OCI-LY3 (cell line): ENCODE data around the gene STAT6.

ENCODE experiments used
- H2AFZ ChIP-seq: fragments of 200-600, 300-600 bp; shearing (Covaris generic); 2 replicates; pipeline ENCODE4 v1.6.0; 2014; ENCODE audit warnings: antibody characterized with exemption, low read depth, low read length
- H3K27ac ChIP-seq: fragments of 200-600, 300-600 bp; sonication (generic); 2 replicates; pipeline ENCODE4 v1.5.1; 2014; ENCODE audit warnings: mild to moderate bottlenecking, low read length, moderate library complexity, mixed read lengths
- H3K27me3 ChIP-seq: fragments of 200-600, 300-600 bp; sonication (generic); 2 replicates; pipeline ENCODE4 v1.6.1; 2014; ENCODE audit warnings: low read depth, low read length, mixed read lengths
- H3K36me3 ChIP-seq: fragments of 200-600, 300-600 bp; sonication (generic); replicated peaks from 2 replicates; pipeline ENCODE3; 2014; ENCODE audit warnings: low read depth, low read length, mixed read lengths
- H3K4me1 ChIP-seq: fragments of 300-600, 200-600 bp; sonication (generic); 2 replicates; pipeline ENCODE4 v1.6.1; 2014; ENCODE audit warnings: low read length, mixed read lengths
- H3K4me2 ChIP-seq: fragments of 200-600, 300-600 bp; sonication (generic); 2 replicates; pipeline ENCODE4 v1.6.1; 2014; ENCODE audit warnings: low read length, mixed read lengths
- H3K4me3 ChIP-seq: fragments of 300-600, 200-600 bp; sonication (generic); 2 replicates; pipeline ENCODE4 v1.5.1; 2014; ENCODE audit warnings: antibody characterized with exemption, mild to moderate bottlenecking, low read length, moderate library complexity
- H3K79me2 ChIP-seq: fragments of 300-600, 200-600 bp; shearing (Covaris generic); 2 replicates; pipeline ENCODE4 v1.6.1; 2014; ENCODE audit warnings: mild to moderate bottlenecking, low read length, mixed read lengths
- H3K9ac ChIP-seq: fragments of 300-600, 200-600 bp; shearing (Covaris generic); 2 replicates; pipeline ENCODE4 v1.6.0; 2014; ENCODE audit warnings: mild to moderate bottlenecking, low read length, moderate library complexity
- H3K9me3 ChIP-seq: fragments of 200-600, 300-600 bp; shearing (Covaris generic); 2 replicates; pipeline ENCODE4 v1.6.1; 2014; ENCODE audit warnings: low read length, mixed read lengths; ENCODE audit not compliant: insufficient read depth
- H4K20me1 ChIP-seq: fragments of 200-600, 300-600 bp; sonication (generic); 2 replicates; pipeline ENCODE4 v1.6.1; 2016; ENCODE audit warnings: low read length, mixed read lengths; ENCODE audit not compliant: insufficient read depth
- CTCF ChIP-seq: fragments of 200-600, 300-600 bp; sonication (generic); IDR thresholded peaks from 2 replicates; pipeline ENCODE4 v1.5.1; 2014; ENCODE audit warnings: antibody characterized with exemption, low read length, low read depth
- EZH2phosphoT487 ChIP-seq: fragments of 200-600 bp; shearing (Covaris generic); IDR thresholded peaks from 2 replicates; pipeline ENCODE4 v1.6.1; 2018; ENCODE audit warnings: antibody characterized with exemption, mixed run types, low read depth

Gene STAT6

GRCh38 chr12:57131896-57132744, 21.0 kb upstream of the STAT6 start:
- H3K9me3 ChIP-seq, result no peaks in the 10 kb centered on the region
- no peak overlapping the region for H3K9ac ChIP-seq
- H3K36me3 ChIP-seq, result no peaks in the 10 kb centered on the region
- peaks cover 27% of the 10 kb centered on the region for H3K4me1 ChIP-seq
- H4K20me1 ChIP-seq, result no peaks in the 10 kb centered on the region
- H3K4me3 ChIP-seq, result no peak overlapping the region
- H3K27ac ChIP-seq, result no peak overlapping the region
- H3K79me2 ChIP-seq, result no peaks in the 10 kb centered on the region
- TF ChIP-seq CTCF (no peak), EZH2phosphoT487 (no peak)
- peaks cover 29% of the 10 kb centered on the region for H3K27me3 ChIP-seq
- no peak overlapping the region for H3K4me2 ChIP-seq
- H2AFZ ChIP-seq, result no peak overlapping the region

- H3K4me1 ChIP-seq, result peaks cover 32% of the 10 kb centered on the region
- H3K4me2 ChIP-seq, result peak overlapping the region; percentile 7; the same call in 1 of the 2 replicates
- no peaks in the 10 kb centered on the region for H3K79me2 ChIP-seq
Measured at GRCh38 chr12:57130941-57131340, 19.8 kb upstream of the STAT6 start.

GRCh38 chr12:57129889-57130288, 18.7 kb upstream of the STAT6 start:
- Histone ChIP-seq H4K20me1 (no peaks in the 10 kb centered on the region), H3K27me3 (peaks cover 37% of the 10 kb centered on the region), H3K79me2 (no peaks in the 10 kb centered on the region), H3K27ac (no peak overlapping the region), H3K9me3 (no peaks in the 10 kb centered on the region), H3K9ac (no peak overlapping the region), H3K4me1 (peaks cover 32% of the 10 kb centered on the region), H3K36me3 (no peaks in the 10 kb centered on the region), H3K4me3 (no peak overlapping the region), H2AFZ (no peak overlapping the region), H3K4me2 (no peak overlapping the region)
- no peak for TF ChIP-seq EZH2phosphoT487
- TF ChIP-seq CTCF, result no peak

More at GRCh38 chr12:57130941-57131340, 19.8 kb upstream of the STAT6 start:
- no peaks in the 10 kb centered on the region for H3K9me3 ChIP-seq
- H3K27me3 ChIP-seq, result peaks cover 36% of the 10 kb centered on the region
- no peaks in the 10 kb centered on the region for H4K20me1 ChIP-seq
- no peak overlapping the region for H3K9ac ChIP-seq
- no peak for TF ChIP-seq EZH2phosphoT487
- no peak overlapping the region for H3K27ac ChIP-seq
- no peaks in the 10 kb centered on the region for H3K36me3 ChIP-seq
- no peak overlapping the region for H2AFZ ChIP-seq
- no peak overlapping the region for H3K4me3 ChIP-seq

- Histone ChIP-seq H4K20me1 (no peaks in the 10 kb centered on the region), H3K4me2 (peak overlapping the region; percentile 78), H3K36me3 (no peaks in the 10 kb centered on the region), H3K79me2 (no peaks in the 10 kb centered on the region), H3K27ac (no peak overlapping the region), H3K27me3 (peaks cover 42% of the 10 kb centered on the region), H2AFZ (no peak overlapping the region), H3K9me3 (no peaks in the 10 kb centered on the region), H3K4me1 (peaks cover 32% of the 10 kb centered on the region), H3K9ac (no peak overlapping the region), H3K4me3 (peak overlapping the region; percentile 84)
- TF ChIP-seq EZH2phosphoT487, result no peak
Measured at GRCh38 chr12:57129321-57129842, 18.2 kb upstream of the STAT6 start.
